GM23338 (cell line): ENCODE measurements around the gene PPP1R7. TPM values are rescaled to one million over a fixed set of nuclear protein-coding genes. Genes with fewer than 3 reads are reported as not detected.

ENCODE experiments used
- ATAC-seq: fragments of 200-7000 bp; cut with Tn5 transposase; 3 replicates; pipeline ENCODE4 v1.9.1; 2020
- DNase-seq: peaks from one replicate; pipeline ENCODE4 v3.0.0-alpha.2; 2015; ENCODE audit warnings: low spot score
- H2AFZ ChIP-seq: fragments of 200-600 bp; sonication (generic); 2 replicates; pipeline ENCODE4 v1.8.0; 2016; ENCODE audit warnings: antibody characterized with exemption, mild to moderate bottlenecking, moderate library complexity
- H3F3A ChIP-seq: fragments of 200-600 bp; sonication (generic); replicated peaks from 2 replicates; pipeline ENCODE4 v1.8.0; 2017; ENCODE audit warnings: antibody characterized with exemption, mixed run types, low read depth
- H3K27ac ChIP-seq: fragments of 200-600 bp; sonication (generic); 2 replicates; pipeline ENCODE4 v1.6.1; 2016; ENCODE audit warnings: low read depth
- H3K27me3 ChIP-seq: fragments of 200-600 bp; sonication (generic); 2 replicates; pipeline ENCODE4 v1.8.0; 2016; ENCODE audit warnings: mild to moderate bottlenecking, mixed run types, moderate library complexity; ENCODE audit not compliant: insufficient read depth
- H3K36me3 ChIP-seq: fragments of 200-600 bp; sonication (generic); 2 replicates; pipeline ENCODE4 v1.8.0; 2016; ENCODE audit warnings: mild to moderate bottlenecking; ENCODE audit not compliant: insufficient read depth
- H3K4me1 ChIP-seq: fragments of 200-600 bp; sonication (generic); 2 replicates; pipeline ENCODE4 v1.8.0; 2016; ENCODE audit warnings: mild to moderate bottlenecking, moderate library complexity; ENCODE audit not compliant: insufficient read depth
- H3K4me2 ChIP-seq: fragments of 200-600 bp; sonication (generic); 2 replicates; pipeline ENCODE4 v1.7.1; 2017; ENCODE audit warnings: mixed run types
- H3K4me3 ChIP-seq: fragments of 200-600 bp; sonication (generic); 2 replicates; pipeline ENCODE4 v1.6.1; 2016; ENCODE audit warnings: mixed run types
- H3K79me2 ChIP-seq: fragments of 200-600 bp; sonication (generic); replicated peaks from 2 replicates; pipeline ENCODE4 v1.8.0; 2017; ENCODE audit warnings: mild to moderate bottlenecking; ENCODE audit not compliant: insufficient read depth
- H3K9me2 ChIP-seq: fragments of 200-600 bp; sonication (generic); 2 replicates; pipeline ENCODE4 v1.8.0; 2017; ENCODE audit not compliant: insufficient read depth
- H4K20me1 ChIP-seq: fragments of 200-600 bp; sonication (generic); replicated peaks from 2 replicates; pipeline ENCODE4 v1.8.0; 2017; ENCODE audit warnings: mild to moderate bottlenecking; ENCODE audit not compliant: insufficient read depth
- H3K27ac Mint-ChIP-seq: 2 replicates; pipeline ENCODE4 v1.8.0; 2020; ENCODE audit warnings: inconsistent platforms, mild to moderate bottlenecking, moderate library complexity, mixed read lengths
- H3K27me3 Mint-ChIP-seq: 3 replicates; pipeline ENCODE4 v1.8.0; 2022; ENCODE audit warnings: low read depth, mild to moderate bottlenecking, moderate library complexity, mixed read lengths, inconsistent platforms; ENCODE audit not compliant: insufficient read depth, poor library complexity
- H3K36me3 Mint-ChIP-seq: 3 replicates; pipeline ENCODE4 v1.8.0; 2021; ENCODE audit warnings: low read depth, mild to moderate bottlenecking, inconsistent platforms, moderate library complexity, mixed read lengths
- H3K4me1 Mint-ChIP-seq: 3 replicates; pipeline ENCODE4 v1.8.0; 2020; ENCODE audit warnings: mild to moderate bottlenecking, inconsistent platforms, mixed read lengths
- H3K4me3 Mint-ChIP-seq: 3 replicates; pipeline ENCODE4 v1.8.0; 2021; ENCODE audit warnings: moderate library complexity, mild to moderate bottlenecking, inconsistent platforms, mixed read lengths
- H3K9me3 Mint-ChIP-seq: 3 replicates; pipeline ENCODE4 v1.8.0; 2020; ENCODE audit warnings: moderate library complexity, mild to moderate bottlenecking, inconsistent platforms, mixed read lengths
- CTCF ChIP-seq, 2 experiments: fragments of 200-600 bp in 1 of 2; sonication (generic) in 1 of 2; conservative IDR thresholded peaks; 2 replicates each; pipeline versions ENCODE4 v1.5.1 to v1.6.1; 2016 to 2017; ENCODE audit warnings: antibody characterized with exemption in 2 of 2, low read depth in 2 of 2, mild to moderate bottlenecking in 2 of 2, moderate library complexity in 1 of 2
- ETS1 ChIP-seq: IDR thresholded peaks from 2 replicates; pipeline ENCODE4 v1.6.1; 2016; ENCODE audit warnings: antibody characterized with exemption
- NANOG ChIP-seq: IDR thresholded peaks from 2 replicates; pipeline ENCODE4 v1.6.1; 2016; ENCODE audit warnings: antibody characterized with exemption, borderline replicate concordance
- POLR2AphosphoS5 ChIP-seq: IDR thresholded peaks from 2 replicates; pipeline ENCODE4 v1.6.1; 2016; ENCODE audit warnings: antibody characterized with exemption, low read depth
- REST ChIP-seq: IDR thresholded peaks from one replicate; pipeline ENCODE4 v1.6.1; 2018; ENCODE audit warnings: antibody characterized with exemption; ENCODE audit not compliant: unreplicated experiment
- STAT1 ChIP-seq: IDR thresholded peaks from one replicate; pipeline ENCODE4 v1.6.1; 2016; ENCODE audit warnings: antibody characterized with exemption; ENCODE audit not compliant: unreplicated experiment
- ZNF331 ChIP-seq: fragments of 250-450 bp; sonication (Bioruptor Pico); IDR thresholded peaks from 2 replicates; pipeline ENCODE4 v1.5.0; 2020; ENCODE audit warnings: low read depth, mild to moderate bottlenecking, moderate library complexity
- ZNF462 ChIP-seq: fragments of 250-450 bp; sonication (Bioruptor Pico); IDR thresholded peaks from 2 replicates; pipeline ENCODE4 v1.5.0; 2020; ENCODE audit warnings: mild to moderate bottlenecking, moderate library complexity
- polyA plus RNA-seq: library from polyadenylated mRNA; unstranded; fragments of >200 nt; fragmentation: Nextera tagmentation; extraction: Ambion mirVana; gene quantifications from 2 replicates; pipeline ENCODE4 v1.2.1, GENCODE V29; 2016
- total RNA-seq: library from RNA; depleted of rRNA; stranded (reverse); fragments of >200 nt; shearing (Covaris generic); gene quantifications from 2 replicates; pipeline ENCODE4 v1.2.3, GENCODE V29; 2014

PPP1R7 gene
- total and polyA plus RNA-seq, 2 experiments from 2014 or later: 48.2 to 94.3 TPM

GRCh38 chr2:241114836-241115235, 35.4 kb upstream of the PPP1R7 start (continued):
- TF ChIP-seq ZNF462 (no peak), NANOG (no peak), ZNF331 (CRISPR knock-in tag) (no peak), POLR2AphosphoS5 (no peak), STAT1 (no peak), ETS1 (no peak)

- H3K27me3 Mint-ChIP-seq: peaks cover 4% of the 10 kb centered on the region
- no peaks in the 10 kb centered on the region for H3F3A ChIP-seq
- H3K4me3 ChIP-seq: no peak overlapping the region
- peaks cover 3% of the 10 kb centered on the region; the same call in 1 of the 2 replicates for H3K36me3 ChIP-seq
- no peak overlapping the region for H3K4me2 ChIP-seq
- H4K20me1 ChIP-seq: no peaks in the 10 kb centered on the region; the same call in none of the 2 replicates
- no peaks in the 10 kb centered on the region for H3K9me3 Mint-ChIP-seq
- H3K27ac ChIP-seq: no peak overlapping the region
- no peaks in the 10 kb centered on the region for H3K9me2 ChIP-seq
- ATAC-seq (no peak), DNase-seq (no peak)
- H2AFZ ChIP-seq: no peak overlapping the region
- H3K79me2 ChIP-seq: no peaks in the 10 kb centered on the region
- H3K4me1 Mint-ChIP-seq: no peaks in the 10 kb centered on the region
- no peaks in the 10 kb centered on the region for H3K27me3 ChIP-seq
- no peaks in the 10 kb centered on the region for H3K4me1 ChIP-seq
- H3K4me3 Mint-ChIP-seq: no peak overlapping the region
- H3K27ac Mint-ChIP-seq: no peak overlapping the region
- peaks cover 25% of the 10 kb centered on the region for H3K36me3 Mint-ChIP-seq
- TF ChIP-seq CTCF (conservative IDR thresholded peaks at IDR 0.05; ENCODE audit: low read depth in 2 of 2) (no peak), REST (no peak), ETS1 (no peak)
These were observed 34.9 kb upstream of the PPP1R7 start for GRCh38 chr2:241115361-241115760.
